HG03520 (cell line): ENCODE data around the gene ITGB2.

Experiments
- ATAC-seq: cut with Tn5 transposase; IDR thresholded peaks from one replicate; pipeline ENCODE4 v1.9.1; 2021; ENCODE audit warnings: mild to moderate bottlenecking, moderate library complexity; ENCODE audit not compliant: unreplicated experiment

Gene ITGB2

GRCh38 chr21:44911384-44912157, 9.1 kb downstream of the ITGB2 start:
- ATAC-seq: peak; percentile 54

GRCh38 chr21:44911068-44911383, 9.7 kb downstream of the ITGB2 start:
- no peak for ATAC-seq

- ATAC-seq: no peak
Observed at GRCh38 chr21:44910229-44911067, 10.3 kb downstream of the ITGB2 start.

- ATAC-seq: no peak
Observed at GRCh38 chr21:44909719-44910118, 11.0 kb downstream of the ITGB2 start.

- no peak for ATAC-seq
Observed at GRCh38 chr21:44908908-44909307, 11.8 kb downstream of the ITGB2 start.

GRCh38 chr21:44907966-44908895, 12.5 kb downstream of the ITGB2 start:
- ATAC-seq: no peak

- no peak for ATAC-seq
Observed at GRCh38 chr21:44907225-44907965, 13.3 kb downstream of the ITGB2 start.

- no peak for ATAC-seq
Observed at GRCh38 chr21:44905728-44906090, 15.0 kb downstream of the ITGB2 start.

GRCh38 chr21:44905016-44905727, 15.5 kb downstream of the ITGB2 start:
- ATAC-seq: no peak

- ATAC-seq: no peak
Observed at GRCh38 chr21:44904141-44904923, 16.4 kb downstream of the ITGB2 start.

- no peak for ATAC-seq
Observed at GRCh38 chr21:44903689-44904088, 17.0 kb downstream of the ITGB2 start.

- ATAC-seq: no peak
Observed at GRCh38 chr21:44903050-44903685, 17.5 kb downstream of the ITGB2 start.

- ATAC-seq: no peak
Observed at GRCh38 chr21:44902268-44903049, 18.2 kb downstream of the ITGB2 start.

GRCh38 chr21:44901391-44902074, 19.2 kb downstream of the ITGB2 start:
- ATAC-seq: no peak

GRCh38 chr21:44900559-44901251, 20.0 kb downstream of the ITGB2 start:
- no peak for ATAC-seq

GRCh38 chr21:44899768-44900558, 20.7 kb downstream of the ITGB2 start:
- ATAC-seq: no peak
